Measurements from ENCODE around the gene CRY2. TPM values are rescaled to one million over a fixed set of nuclear protein-coding genes. Genes with fewer than 3 reads are reported as not detected.

CRY2 gene
- total RNA-seq, 1 donor from 2014 or later = 23.8 TPM

- Mint-ChIP-seq H3K9me3 (ENCODE audit: unreplicated experiment) (no peaks in the 10 kb centered on the region), H3K4me3 (ENCODE audit: unreplicated experiment) (no peak overlapping the region), H3K27ac (ENCODE audit: unreplicated experiment) (no peak overlapping the region), H3K36me3 (ENCODE audit: low read depth, unreplicated experiment) (peaks cover 40% of the 10 kb centered on the region), H3K4me1 (ENCODE audit: unreplicated experiment) (peaks cover 8% of the 10 kb centered on the region), H3K27me3 (ENCODE audit: unreplicated experiment) (peaks cover 4% of the 10 kb centered on the region)
- no peak for TF ChIP-seq CTCF (IDR thresholded peaks at IDR 0.05; ENCODE audit: unreplicated experiment)
- no peak for DNase-seq (ENCODE audit: low spot score)
Observed at GRCh38 chr11:45877221-45877620, 29.9 kb downstream of the CRY2 start.

DNA sequence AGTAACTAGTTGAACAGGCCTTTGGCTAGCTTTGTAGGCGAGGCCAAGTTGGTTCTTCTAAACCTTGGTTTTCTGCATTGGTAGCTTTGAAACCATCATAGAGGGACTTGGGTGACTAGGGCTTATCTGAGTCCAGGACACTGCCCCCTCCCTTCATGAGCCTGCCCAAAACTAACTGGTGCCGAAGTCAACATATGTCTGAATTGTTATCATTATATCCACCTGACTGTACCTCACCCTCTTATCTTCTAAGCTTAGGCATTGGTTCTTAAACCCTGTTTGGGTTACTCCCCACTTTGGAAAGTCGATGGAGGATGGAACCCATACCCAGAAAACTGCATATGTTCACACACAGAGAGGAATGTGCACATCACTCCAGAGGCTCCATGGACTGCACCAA, 30.6 kb downstream of the CRY2 start:
- no peak overlapping the region for H3K27ac Mint-ChIP-seq (ENCODE audit: unreplicated experiment)
- no peaks in the 10 kb centered on the region for H3K9me3 Mint-ChIP-seq (ENCODE audit: unreplicated experiment)
- peaks cover 8% of the 10 kb centered on the region for H3K4me1 Mint-ChIP-seq (ENCODE audit: unreplicated experiment)
- peaks cover 43% of the 10 kb centered on the region for H3K36me3 Mint-ChIP-seq (ENCODE audit: low read depth, unreplicated experiment)
- DNase-seq (ENCODE audit: low spot score) = no peak
- no peak overlapping the region for H3K4me3 Mint-ChIP-seq (ENCODE audit: unreplicated experiment)
- no peak for TF ChIP-seq CTCF (IDR thresholded peaks at IDR 0.05; ENCODE audit: unreplicated experiment)
- peaks cover 4% of the 10 kb centered on the region for H3K27me3 Mint-ChIP-seq (ENCODE audit: unreplicated experiment)

GRCh38 chr11:45879803-45880686, 32.8 kb downstream of the CRY2 start:
- Mint-ChIP-seq H3K4me1 (ENCODE audit: unreplicated experiment) (peaks cover 8% of the 10 kb centered on the region), H3K27me3 (ENCODE audit: unreplicated experiment) (peaks cover 13% of the 10 kb centered on the region), H3K36me3 (ENCODE audit: low read depth, unreplicated experiment) (peaks cover 39% of the 10 kb centered on the region), H3K9me3 (ENCODE audit: unreplicated experiment) (no peaks in the 10 kb centered on the region), H3K27ac (ENCODE audit: unreplicated experiment) (no peak overlapping the region), H3K4me3 (ENCODE audit: unreplicated experiment) (no peak overlapping the region)
- no peak for DNase-seq (ENCODE audit: low spot score)
- TF ChIP-seq CTCF (IDR thresholded peaks at IDR 0.05; ENCODE audit: unreplicated experiment) = no peak

DNA sequence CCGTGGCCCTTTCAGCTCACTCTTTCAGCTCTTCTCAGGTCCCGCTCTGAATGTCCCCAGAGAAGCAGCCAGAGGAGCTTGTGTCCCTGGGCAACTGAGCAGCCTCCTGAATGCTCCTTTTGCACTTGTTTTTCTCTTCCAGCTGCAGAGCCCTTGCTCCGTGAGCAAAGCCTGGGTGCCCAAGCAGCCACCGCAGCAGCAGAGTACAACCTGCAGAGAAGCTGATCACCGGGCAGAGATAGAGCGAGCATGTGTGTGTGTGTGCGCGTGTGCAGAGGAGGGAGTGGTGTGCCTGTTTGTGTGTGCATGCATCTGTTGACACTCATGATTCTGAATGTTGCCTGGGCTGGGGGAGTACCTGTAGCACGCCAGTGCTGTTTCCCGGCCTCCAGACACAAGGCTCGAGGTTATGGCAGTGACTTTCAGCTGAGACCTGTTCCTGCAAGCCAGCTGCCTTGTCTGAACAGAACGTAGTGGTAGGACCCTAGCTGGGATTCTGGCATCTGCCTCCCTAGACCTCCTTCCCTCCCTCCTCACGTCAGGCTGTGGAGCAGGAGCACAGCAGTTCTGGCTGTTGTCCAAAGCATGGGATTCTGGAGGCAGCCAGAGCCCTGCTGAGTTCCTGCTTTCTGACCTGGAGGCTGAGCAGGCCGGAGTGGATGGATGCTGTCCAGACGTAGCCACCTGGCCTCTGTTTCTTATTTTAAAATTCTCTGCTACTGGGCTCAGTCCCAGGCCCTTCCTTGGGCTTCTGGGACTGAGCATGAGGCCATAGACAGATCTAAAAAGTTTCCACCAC, 33.7 kb downstream of the CRY2 start:
- H3K4me1 Mint-ChIP-seq (ENCODE audit: unreplicated experiment) = peaks cover 7% of the 10 kb centered on the region
- H3K27me3 Mint-ChIP-seq (ENCODE audit: unreplicated experiment) = peaks cover 14% of the 10 kb centered on the region
- H3K4me3 Mint-ChIP-seq (ENCODE audit: unreplicated experiment) = no peak overlapping the region
- H3K36me3 Mint-ChIP-seq (ENCODE audit: low read depth, unreplicated experiment) = peaks cover 37% of the 10 kb centered on the region
- DNase-seq (ENCODE audit: low spot score) = no peak
- TF ChIP-seq CTCF (IDR thresholded peaks at IDR 0.05; ENCODE audit: unreplicated experiment) = no peak
- H3K27ac Mint-ChIP-seq (ENCODE audit: unreplicated experiment) = no peak overlapping the region
- no peaks in the 10 kb centered on the region for H3K9me3 Mint-ChIP-seq (ENCODE audit: unreplicated experiment)
